ENCODE data around the gene MPV17L. TPM values are rescaled to one million over a fixed set of nuclear protein-coding genes. Genes with fewer than 3 reads are reported as not detected.
"Not testable (repeated sequence)": the region's sequence is repeated elsewhere in the genome, so short reads cannot be mapped to it uniquely, and the experiment has no call there.

The MPV17L gene
- polyA plus RNA-seq, 1 of the 3 experiments (the other 2 are of a cell fraction), result 0.43 TPM

DNA sequence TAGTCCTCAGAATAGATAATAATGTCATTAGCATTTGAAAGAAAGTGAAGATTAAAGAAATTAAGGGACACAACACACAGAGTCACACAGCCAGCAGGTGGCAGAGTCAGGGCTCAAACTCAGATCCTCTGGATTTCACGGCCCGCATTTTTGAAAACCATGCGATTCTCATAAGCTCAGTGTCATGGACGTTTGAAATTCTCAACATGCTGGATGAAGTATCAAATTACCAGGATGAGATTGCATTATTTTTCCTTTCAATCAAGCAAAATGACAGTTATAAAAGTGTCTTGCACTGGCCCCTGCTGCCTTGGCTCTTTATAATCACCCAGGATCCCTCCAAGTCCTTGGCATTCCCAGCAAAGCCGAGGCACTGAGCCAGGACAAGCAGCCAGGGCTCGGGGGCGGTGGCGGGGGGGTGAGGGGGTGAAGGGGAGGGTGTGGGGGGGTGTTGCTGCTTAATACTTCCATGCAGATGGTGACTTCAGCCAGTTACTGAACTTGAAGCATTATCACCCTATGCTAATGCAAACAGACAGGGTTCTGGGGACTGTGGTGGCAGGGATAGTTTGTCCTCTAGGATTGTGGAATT lies 32.2 kb downstream of the MPV17L start (continued):
- TF ChIP-seq CTCF (IDR thresholded peaks at IDR 0.05) (peak; percentile 83), YY1 (IDR thresholded peaks at IDR 0.05; ENCODE audit: low read depth) (no peak), NFIC (IDR thresholded peaks at IDR 0.05; ENCODE audit: borderline replicate concordance) (peak; percentile 46; the same call in 1 of the 2 replicates), TCF12 (IDR thresholded peaks at IDR 0.05) (no peak; the same call in 1 of the 2 replicates), NRF1 (IDR thresholded peaks at IDR 0.05; ENCODE audit: low read depth, low read length) (no peak), ELF1 (IDR thresholded peaks at IDR 0.05) (no peak), RFX5 (IDR thresholded peaks at IDR 0.05; ENCODE audit: low read length) (no peak), RCOR1 (IDR thresholded peaks at IDR 0.05; ENCODE audit: low read length) (no peak), USF1 (IDR thresholded peaks at IDR 0.05; ENCODE audit: borderline replicate concordance, low read depth) (no peak), SMC3 (IDR thresholded peaks at IDR 0.05; ENCODE audit: low read depth, low read length) (peak; percentile 80), RXRA (IDR thresholded peaks at IDR 0.05; ENCODE audit: borderline replicate concordance, low read depth) (no peak), ZBTB33 (IDR thresholded peaks at IDR 0.05; ENCODE audit: borderline replicate concordance, low read depth) (no peak), PBX3 (IDR thresholded peaks at IDR 0.05) (peak; percentile 61; the same call in 1 of the 2 replicates), GABPA (IDR thresholded peaks at IDR 0.05; ENCODE audit: low read depth) (no peak), JUND (IDR thresholded peaks at IDR 0.05) (no peak), FOXM1 (IDR thresholded peaks at IDR 0.05; ENCODE audit: low read depth) (no peak), GATA2 (CRISPR knock-in tag; IDR thresholded peaks at IDR 0.05) (no peak)
- TF ChIP-seq, protein P1, sequence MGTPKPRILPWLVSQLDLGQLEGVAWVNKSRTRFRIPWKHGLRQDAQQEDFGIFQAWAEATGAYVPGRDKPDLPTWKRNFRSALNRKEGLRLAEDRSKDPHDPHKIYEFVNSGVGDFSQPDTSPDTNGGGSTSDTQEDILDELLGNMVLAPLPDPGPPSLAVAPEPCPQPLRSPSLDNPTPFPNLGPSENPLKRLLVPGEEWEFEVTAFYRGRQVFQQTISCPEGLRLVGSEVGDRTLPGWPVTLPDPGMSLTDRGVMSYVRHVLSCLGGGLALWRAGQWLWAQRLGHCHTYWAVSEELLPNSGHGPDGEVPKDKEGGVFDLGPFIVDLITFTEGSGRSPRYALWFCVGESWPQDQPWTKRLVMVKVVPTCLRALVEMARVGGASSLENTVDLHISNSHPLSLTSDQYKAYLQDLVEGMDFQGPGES (IDR thresholded peaks at IDR 0.05; ENCODE audit: low read depth, low read length), result no peak
- TF ChIP-seq, protein P2, sequence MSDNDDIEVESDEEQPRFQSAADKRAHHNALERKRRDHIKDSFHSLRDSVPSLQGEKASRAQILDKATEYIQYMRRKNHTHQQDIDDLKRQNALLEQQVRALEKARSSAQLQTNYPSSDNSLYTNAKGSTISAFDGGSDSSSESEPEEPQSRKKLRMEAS (IDR thresholded peaks at IDR 0.05; ENCODE audit: low read depth), result peak; percentile 83
- TF ChIP-seq, protein P3, sequence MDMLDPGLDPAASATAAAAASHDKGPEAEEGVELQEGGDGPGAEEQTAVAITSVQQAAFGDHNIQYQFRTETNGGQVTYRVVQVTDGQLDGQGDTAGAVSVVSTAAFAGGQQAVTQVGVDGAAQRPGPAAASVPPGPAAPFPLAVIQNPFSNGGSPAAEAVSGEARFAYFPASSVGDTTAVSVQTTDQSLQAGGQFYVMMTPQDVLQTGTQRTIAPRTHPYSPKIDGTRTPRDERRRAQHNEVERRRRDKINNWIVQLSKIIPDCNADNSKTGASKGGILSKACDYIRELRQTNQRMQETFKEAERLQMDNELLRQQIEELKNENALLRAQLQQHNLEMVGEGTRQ (IDR thresholded peaks at IDR 0.05; ENCODE audit: borderline replicate concordance, low read depth, low read length), result no peak

DNA sequence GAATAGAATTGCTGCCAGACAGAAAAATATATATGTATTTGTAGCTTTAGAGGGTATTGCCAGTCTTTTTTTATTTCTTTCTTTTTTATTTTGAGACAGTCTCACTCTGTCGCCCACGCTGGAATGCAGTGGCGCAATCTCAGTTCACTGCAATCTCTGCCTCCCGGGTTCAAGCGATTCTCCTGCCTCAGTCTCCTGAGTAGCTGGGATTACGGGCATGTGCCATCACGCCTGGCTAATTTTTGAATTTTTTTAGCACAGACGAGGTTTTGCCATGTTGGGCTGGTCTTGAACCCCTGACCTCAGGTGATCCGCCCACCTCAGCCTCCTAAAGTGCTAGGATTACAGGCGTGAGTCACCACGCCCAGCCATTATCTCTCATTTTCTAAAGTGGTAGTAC lies 35.3 kb downstream of the MPV17L start:
- H3K9ac ChIP-seq; H3K4me2 ChIP-seq; H3K27ac ChIP-seq (ENCODE audit: low read depth in 2 of 2, low read length in 1 of 2); H3K9me3 ChIP-seq; H2AFZ ChIP-seq (ENCODE audit: low read depth); H3K9me2 ChIP-seq; H3K4me3 ChIP-seq (ENCODE audit: low read depth in 2 of 2, low read length in 1 of 2); H4K20me1 ChIP-seq (ENCODE audit: insufficient read depth); H3F3A ChIP-seq (replicated peaks; ENCODE audit: insufficient read depth); DNase-seq; H3K79me2 ChIP-seq (ENCODE audit: insufficient read depth); POLR2A ChIA-PET; H3K36me3 ChIP-seq (replicated peaks in 1 of 2; ENCODE audit: control insufficient read depth in 1 of 2, insufficient read depth in 2 of 2, low read length in 1 of 2); H3K4me1 ChIP-seq (ENCODE audit: control insufficient read depth in 1 of 2, insufficient read depth in 2 of 2, low read depth in 1 of 2, low read length in 1 of 2); H3K27me3 ChIP-seq (ENCODE audit: insufficient read depth): not testable (repeated sequence)
- WGBS (ENCODE audit: low lambda C conversion rate), result 90% methylated on average over 11 of the region's 11 CpGs
- CTCF ChIA-PET, result interaction anchor here (1.0 kb wide), 1 partner anchor 120 kb away, joined by 5 read pairs; no protein-coding TSS in a partner anchor

All from SK-N-SH (cell line).